ENCODE data around the gene TBX21.

GRCh38 chr17:47712330-47713023 is 20.6 kb upstream of the TBX21 start:
- no peak for TF ChIP-seq CTCF (tag by site-specific recombination; IDR thresholded peaks at IDR 0.05)
- TF ChIP-seq GFI1B (tag by site-specific recombination; IDR thresholded peaks at IDR 0.05): no peak
- no peak for TF ChIP-seq ZNF341 (tag by site-specific recombination; IDR thresholded peaks at IDR 0.05; ENCODE audit: low read depth)
- no peak for TF ChIP-seq ZNF610 (tag by site-specific recombination; IDR thresholded peaks at IDR 0.05; ENCODE audit: borderline replicate concordance)
- TF ChIP-seq, protein P1, sequence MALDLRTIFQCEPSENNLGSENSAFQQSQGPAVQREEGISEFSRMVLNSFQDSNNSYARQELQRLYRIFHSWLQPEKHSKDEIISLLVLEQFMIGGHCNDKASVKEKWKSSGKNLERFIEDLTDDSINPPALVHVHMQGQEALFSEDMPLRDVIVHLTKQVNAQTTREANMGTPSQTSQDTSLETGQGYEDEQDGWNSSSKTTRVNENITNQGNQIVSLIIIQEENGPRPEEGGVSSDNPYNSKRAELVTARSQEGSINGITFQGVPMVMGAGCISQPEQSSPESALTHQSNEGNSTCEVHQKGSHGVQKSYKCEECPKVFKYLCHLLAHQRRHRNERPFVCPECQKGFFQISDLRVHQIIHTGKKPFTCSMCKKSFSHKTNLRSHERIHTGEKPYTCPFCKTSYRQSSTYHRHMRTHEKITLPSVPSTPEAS (tag by site-specific recombination; IDR thresholded peaks at IDR 0.05): no peak
- no peak for TF ChIP-seq ZNF624 (tag by site-specific recombination; IDR thresholded peaks at IDR 0.05)
- no peak for TF ChIP-seq YY1 (tag by site-specific recombination; IDR thresholded peaks at IDR 0.05)
- no peak for TF ChIP-seq SP2 (tag by site-specific recombination; IDR thresholded peaks at IDR 0.05)
- TF ChIP-seq, protein P2, sequence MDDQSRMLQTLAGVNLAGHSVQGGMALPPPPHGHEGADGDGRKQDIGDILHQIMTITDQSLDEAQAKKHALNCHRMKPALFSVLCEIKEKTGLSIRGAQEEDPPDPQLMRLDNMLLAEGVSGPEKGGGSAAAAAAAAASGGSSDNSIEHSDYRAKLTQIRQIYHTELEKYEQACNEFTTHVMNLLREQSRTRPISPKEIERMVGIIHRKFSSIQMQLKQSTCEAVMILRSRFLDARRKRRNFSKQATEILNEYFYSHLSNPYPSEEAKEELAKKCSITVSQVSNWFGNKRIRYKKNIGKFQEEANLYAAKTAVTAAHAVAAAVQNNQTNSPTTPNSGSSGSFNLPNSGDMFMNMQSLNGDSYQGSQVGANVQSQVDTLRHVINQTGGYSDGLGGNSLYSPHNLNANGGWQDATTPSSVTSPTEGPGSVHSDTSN (CRISPR knock-in tag; IDR thresholded peaks at IDR 0.05): no peak
- TF ChIP-seq ZNF292 (tag by site-specific recombination; IDR thresholded peaks at IDR 0.05; ENCODE audit: borderline replicate concordance, low read depth): no peak
- TF ChIP-seq PATZ1 (tag by site-specific recombination; IDR thresholded peaks at IDR 0.05): no peak

Measured in HEK293 (cell line).